IMR-90 (cell line): Measurements from ENCODE around the gene LDLRAD3. TPM values are rescaled to one million over a fixed set of nuclear protein-coding genes. Genes with fewer than 3 reads are reported as not detected.

Experiments
- ATAC-seq: fragments of 200-7000 bp; cut with Tn5 transposase; 2 replicates; pipeline ENCODE4 v1.9.1; 2020; ENCODE audit warnings: low read depth, mild to moderate bottlenecking, moderate library complexity
- BruUV-seq: library from RNA; stranded (reverse); fragments of 400-500 nt; replicated peaks from 2 replicates; lab custom pipeline; 2021; lab: Mats Ljungman, UMichigan
- CTCF ChIA-PET: fragments of 300-600 bp; formaldehyde crosslinking; extraction: SDS; loops from one replicate; lab custom pipeline; 2021; ENCODE audit warnings: antibody characterized with exemption; lab: Yijun Ruan, JAX
- POLR2A ChIA-PET: fragments of 300-600 bp; sonication (Branson Sonifier 250); formaldehyde crosslinking; loops from one replicate; lab custom pipeline; 2022; ENCODE audit warnings: antibody characterized with exemption; ENCODE audit not compliant: unreplicated experiment; lab: Charles Lee
- DNase-seq: peaks from one replicate; pipeline ENCODE4 v3.0.0; 2013
- H2AFZ ChIP-seq: replicated peaks from 2 replicates; pipeline ENCODE3; 2013; ENCODE audit warnings: low read length, mild to moderate bottlenecking; ENCODE audit not compliant: poor library complexity
- H2AK5ac ChIP-seq: 2 replicates; pipeline ENCODE4 v1.6.1; 2013; ENCODE audit warnings: low read depth, low read length, inconsistent platforms
- H2AK9ac ChIP-seq: replicated peaks from 2 replicates; pipeline ENCODE3; 2013; ENCODE audit warnings: mild to moderate bottlenecking, low read depth, low read length, moderate library complexity; ENCODE audit not compliant: poor library complexity
- H2BK120ac ChIP-seq: 2 replicates; pipeline ENCODE4 v1.6.1; 2013; ENCODE audit warnings: low read depth, low read length, inconsistent platforms
- H2BK15ac ChIP-seq: 3 replicates; pipeline ENCODE4 v1.6.1; 2013; ENCODE audit warnings: low read depth, low read length, inconsistent platforms
- H2BK20ac ChIP-seq: 2 replicates; pipeline ENCODE4 v1.6.1; 2013; ENCODE audit warnings: low read depth, mild to moderate bottlenecking, inconsistent platforms, low read length, moderate library complexity
- H2BK5ac ChIP-seq: 2 replicates; pipeline ENCODE4 v1.6.1; 2013; ENCODE audit warnings: mild to moderate bottlenecking, low read depth, low read length, inconsistent platforms; ENCODE audit not compliant: poor library complexity, severe bottlenecking
- H3K14ac ChIP-seq: replicated peaks from 2 replicates; pipeline ENCODE4 v1.6.1; 2013; ENCODE audit warnings: low read depth, low read length, inconsistent platforms
- H3K18ac ChIP-seq: 2 replicates; pipeline ENCODE4 v1.6.1; 2013; ENCODE audit warnings: low read depth, low read length, control low read depth
- H3K23ac ChIP-seq: 2 replicates; pipeline ENCODE4 v1.6.1; 2013; ENCODE audit warnings: low read depth, low read length, inconsistent platforms
- H3K27ac ChIP-seq: 2 replicates; pipeline ENCODE4 v1.5.1; 2013; ENCODE audit warnings: mild to moderate bottlenecking, control low read depth, low read length; ENCODE audit not compliant: insufficient read depth
- H3K27me3 ChIP-seq: 2 replicates; pipeline ENCODE4 v1.6.1; 2013; ENCODE audit warnings: low read length; ENCODE audit not compliant: control insufficient read depth, insufficient read depth
- H3K36me3 ChIP-seq: 2 replicates; pipeline ENCODE4 v1.6.1; 2013; ENCODE audit warnings: low read length, mixed read lengths; ENCODE audit not compliant: control insufficient read depth, insufficient read depth
- H3K4ac ChIP-seq: 2 replicates; pipeline ENCODE4 v1.6.1; 2013; ENCODE audit warnings: low read depth, low read length, inconsistent platforms
- H3K4me1 ChIP-seq: 2 replicates; pipeline ENCODE4 v1.6.1; 2013; ENCODE audit warnings: low read length, mixed read lengths; ENCODE audit not compliant: control insufficient read depth, insufficient read depth
- H3K4me2 ChIP-seq: 2 replicates; pipeline ENCODE4 v1.6.1; 2013; ENCODE audit warnings: low read depth, mild to moderate bottlenecking, control low read depth, low read length, moderate library complexity
- H3K4me3 ChIP-seq: 2 replicates; pipeline ENCODE4 v1.5.1; 2013; ENCODE audit warnings: low read depth, mild to moderate bottlenecking, control low read depth, low read length, moderate library complexity; ENCODE audit not compliant: insufficient read depth
- H3K56ac ChIP-seq: 2 replicates; pipeline ENCODE4 v1.6.1; 2013; ENCODE audit warnings: low read length, inconsistent platforms; ENCODE audit not compliant: insufficient read depth; ENCODE audit errors: extremely low read depth
- H3K79me1 ChIP-seq, 2 experiments: 2 replicates each; pipeline ENCODE4 v1.6.1; 2013; ENCODE audit warnings: low read length in 2 of 2, inconsistent platforms in 1 of 2, low read depth in 1 of 2
- H3K9ac ChIP-seq: 2 replicates; pipeline ENCODE4 v1.6.1; 2013; ENCODE audit warnings: low read depth, low read length, control low read depth
- H3K9me1 ChIP-seq: 2 replicates; pipeline ENCODE4 v1.6.1; 2013; ENCODE audit warnings: low read length, inconsistent platforms; ENCODE audit not compliant: insufficient read depth
- H3K9me3 ChIP-seq: 2 replicates; pipeline ENCODE4 v1.6.1; 2013; ENCODE audit warnings: low read length; ENCODE audit not compliant: control insufficient read depth, insufficient read depth
- H4K20me1 ChIP-seq: 2 replicates; pipeline ENCODE4 v1.6.1; 2013; ENCODE audit warnings: low read length, inconsistent platforms; ENCODE audit not compliant: insufficient read depth
- H4K5ac ChIP-seq: 2 replicates; pipeline ENCODE4 v1.6.1; 2013; ENCODE audit warnings: mild to moderate bottlenecking, low read depth, low read length, control low read depth
- H4K8ac ChIP-seq, 2 experiments: 2 replicates each; pipeline ENCODE4 v1.6.1; 2013; ENCODE audit warnings: low read depth in 2 of 2, low read length in 2 of 2, control low read depth in 1 of 2, inconsistent platforms in 1 of 2
- H4K91ac ChIP-seq: 2 replicates; pipeline ENCODE4 v1.6.1; 2013; ENCODE audit warnings: low read depth, low read length, inconsistent platforms; ENCODE audit not compliant: insufficient read depth
- BHLHE40 ChIP-seq: fragments of 150-350 bp; IDR thresholded peaks from 2 replicates; pipeline ENCODE4 v1.6.1; 2016; ENCODE audit warnings: mild to moderate bottlenecking, low read depth, low read length
- CEBPB ChIP-seq: IDR thresholded peaks from 2 replicates; pipeline ENCODE4 v1.6.1; 2012; ENCODE audit warnings: low read depth, low read length, improper control_type of control experiment
- CHD1 ChIP-seq: IDR thresholded peaks from 2 replicates; pipeline ENCODE4 v1.6.1; 2012; ENCODE audit warnings: low read depth, low read length, improper control_type of control experiment
- FOS ChIP-seq: fragments of 150-350 bp; IDR thresholded peaks from 2 replicates; pipeline ENCODE4 v1.6.1; 2016; ENCODE audit warnings: low read depth, low read length
- MAFK ChIP-seq: IDR thresholded peaks from 2 replicates; pipeline ENCODE4 v1.6.1; 2012; ENCODE audit warnings: low read depth, low read length, improper control_type of control experiment
- MAZ ChIP-seq: IDR thresholded peaks from 2 replicates; pipeline ENCODE4 v1.6.1; 2012; ENCODE audit warnings: low read depth, mild to moderate bottlenecking, low read length, improper control_type of control experiment, moderate library complexity, borderline replicate concordance
- MXI1 ChIP-seq: IDR thresholded peaks from 2 replicates; pipeline ENCODE4 v1.6.1; 2012; ENCODE audit warnings: low read depth, mild to moderate bottlenecking, low read length, moderate library complexity, borderline replicate concordance
- NFE2L2 ChIP-seq: fragments of 150-350 bp; IDR thresholded peaks from 2 replicates; pipeline ENCODE4 v1.6.1; 2016; ENCODE audit warnings: low read depth, mild to moderate bottlenecking, low read length
- POLR2A ChIP-seq: IDR thresholded peaks from 2 replicates; pipeline ENCODE4 v1.6.1; 2012; ENCODE audit warnings: mild to moderate bottlenecking, low read depth, low read length
- RAD21 ChIP-seq: IDR thresholded peaks from 2 replicates; pipeline ENCODE4 v1.6.1; 2012; ENCODE audit warnings: low read length, improper control_type of control experiment
- RCOR1 ChIP-seq: IDR thresholded peaks from 2 replicates; pipeline ENCODE4 v1.6.1; 2012; ENCODE audit warnings: mild to moderate bottlenecking, low read length, improper control_type of control experiment; ENCODE audit not compliant: insufficient replicate concordance
- RFX5 ChIP-seq: IDR thresholded peaks from 2 replicates; pipeline ENCODE4 v1.8.0; 2012; ENCODE audit warnings: low read depth, mild to moderate bottlenecking, low read length, moderate library complexity
- SMC3 ChIP-seq: fragments of 150-350 bp; IDR thresholded peaks from 2 replicates; pipeline ENCODE4 v1.6.1; 2016; ENCODE audit warnings: low read depth, mild to moderate bottlenecking, antibody characterized with exemption, low read length, moderate library complexity
- WGBS, 2 experiments: methylation state at CpG; one replicate each; pipeline versions ENCODE4 v1.1.5 to v1.1.7; 2013; ENCODE audit warnings: missing lambda C conversion rate in 2 of 2; ENCODE audit not compliant: insufficient read length in 1 of 2; ENCODE audit errors: extremely low coverage in 2 of 2; 5-methylcytosine and 5-hydroxymethylcytosine counted together
- dilution Hi-C: fragments of 300-500 bp; cut with HindIII; formaldehyde crosslinking; loops from one replicate; pipeline ENCODE4 v1.14.3; 2018; ENCODE audit warnings: low sequenced_read_pairs; ENCODE audit not compliant: unreplicated experiment
- in situ Hi-C: fragments of 300-500 bp; cut with MboI; formaldehyde crosslinking; loops from 3 replicates; pipeline ENCODE4 v1.14.3; 2019; ENCODE audit warnings: low sequenced_read_pairs, inconsistent platforms, mixed read lengths
- intact Hi-C: fragments of 100-400 bp; cut with micrococcal nuclease; formaldehyde crosslinking; loops from 2 replicates; pipeline ENCODE4 v1.10.0; 2022
- polyA plus RNA-seq, 3 experiments: library from polyadenylated mRNA; depleted of rRNA; stranded (reverse); fragments of >200 nt; gene quantifications; 2 replicates each; pipeline ENCODE4 v1.2.3, GENCODE V29; 2012; ENCODE audit warnings: low replicate concordance in 1 of 3
- total RNA-seq: library from RNA; depleted of rRNA; stranded (reverse); fragments of >200 nt; gene quantifications from 2 replicates; pipeline ENCODE4 v1.2.3, GENCODE V29; 2012
- TF ChIP-seq, protein P1 (sequence below): conservative IDR thresholded peaks from 2 replicates; pipeline ENCODE4 v1.5.1; 2012; ENCODE audit warnings: mild to moderate bottlenecking, low read depth, low read length, improper control_type of control experiment
- TF ChIP-seq, protein P2 (sequence below): fragments of 150-350 bp; IDR thresholded peaks from 2 replicates; pipeline ENCODE4 v1.6.1; 2017; ENCODE audit warnings: mild to moderate bottlenecking, antibody characterized with exemption, low read length, low read depth
- TF ChIP-seq, protein P3 (sequence below): fragments of 150-350 bp; IDR thresholded peaks from 2 replicates; pipeline ENCODE4 v1.6.1; 2016; ENCODE audit warnings: low read depth, mild to moderate bottlenecking, low read length, moderate library complexity, borderline replicate concordance

Gene LDLRAD3
- total and polyA plus RNA-seq, 2 of the 4 experiments (the other 2 are of a cell fraction), result 2.7 to 6.4 TPM

DNA sequence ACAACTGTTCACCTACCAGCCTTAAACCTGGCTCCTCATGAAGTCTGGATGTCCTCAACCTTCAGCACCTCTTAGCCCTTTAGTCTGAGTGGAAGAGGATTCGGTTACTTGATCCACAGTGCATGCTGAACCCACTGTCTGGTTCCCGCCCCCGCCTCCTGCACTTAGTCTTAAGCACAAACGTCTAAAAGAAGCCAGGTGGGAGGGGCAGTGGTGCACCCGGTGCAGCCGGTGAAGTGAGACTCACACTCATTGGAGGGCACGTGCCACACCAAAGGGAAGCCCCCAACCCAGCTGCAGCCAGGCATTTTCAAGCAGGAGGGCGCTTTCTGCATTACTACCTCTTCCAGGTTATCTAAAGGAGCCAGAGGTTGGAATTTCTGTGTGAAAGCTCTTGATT lies 198.6 kb downstream of the LDLRAD3 start:
- Histone ChIP-seq H3K9me1 (no peaks in the 10 kb centered on the region), H3K9me3 (no peaks in the 10 kb centered on the region), H3K23ac (no peak overlapping the region), H4K91ac (no peak overlapping the region), H2BK5ac (no peak overlapping the region), H2AK5ac (no peak overlapping the region), H2AFZ (no peak overlapping the region), H4K5ac (no peak overlapping the region), H3K79me1 (no peaks in the 10 kb centered on the region), H3K4me1 (no peaks in the 10 kb centered on the region), H4K20me1 (no peaks in the 10 kb centered on the region), H3K4ac (no peak overlapping the region), H3K14ac (no peak overlapping the region), H2BK120ac (no peak overlapping the region), H2AK9ac (no peak overlapping the region), H3K27ac (no peak overlapping the region), H3K56ac (no peak overlapping the region), H3K18ac (no peak overlapping the region), H2BK20ac (no peak overlapping the region), H2BK15ac (no peak overlapping the region), H3K9ac (no peak overlapping the region), H3K4me2 (no peak overlapping the region), H3K4me3 (no peak overlapping the region), H3K36me3 (no peaks in the 10 kb centered on the region), H4K8ac (no peak overlapping the region), H3K27me3 (no peaks in the 10 kb centered on the region)
- ATAC-seq (no peak), DNase-seq (no peak)
- BruUV-seq, result no TSS peak
- dilution Hi-C loops, result no loop called here
- intact Hi-C loops, result no loop called here
- 70% methylated on average over 3 of the region's 8 CpGs; no CpG with 5 or more reads in 1 of the 2 experiments for WGBS, 2 experiments
- ChIA-PET CTCF (interaction anchor here (0.6 to 2.1 kb wide), 2 partner anchors 11 to 1580 kb away, joined by 3 to 7 read pairs; no protein-coding TSS in a partner anchor), POLR2A (no interaction called here)
- in situ Hi-C loops, result no loop called here
- TF ChIP-seq CEBPB (no peak), MXI1 (no peak), RAD21 (no peak), SMC3 (no peak), MAZ (no peak), RCOR1 (no peak), RFX5 (no peak), MAFK (no peak), CHD1 (no peak), FOS (no peak), BHLHE40 (no peak), NFE2L2 (no peak), POLR2A (no peak)
- TF ChIP-seq, protein P1, sequence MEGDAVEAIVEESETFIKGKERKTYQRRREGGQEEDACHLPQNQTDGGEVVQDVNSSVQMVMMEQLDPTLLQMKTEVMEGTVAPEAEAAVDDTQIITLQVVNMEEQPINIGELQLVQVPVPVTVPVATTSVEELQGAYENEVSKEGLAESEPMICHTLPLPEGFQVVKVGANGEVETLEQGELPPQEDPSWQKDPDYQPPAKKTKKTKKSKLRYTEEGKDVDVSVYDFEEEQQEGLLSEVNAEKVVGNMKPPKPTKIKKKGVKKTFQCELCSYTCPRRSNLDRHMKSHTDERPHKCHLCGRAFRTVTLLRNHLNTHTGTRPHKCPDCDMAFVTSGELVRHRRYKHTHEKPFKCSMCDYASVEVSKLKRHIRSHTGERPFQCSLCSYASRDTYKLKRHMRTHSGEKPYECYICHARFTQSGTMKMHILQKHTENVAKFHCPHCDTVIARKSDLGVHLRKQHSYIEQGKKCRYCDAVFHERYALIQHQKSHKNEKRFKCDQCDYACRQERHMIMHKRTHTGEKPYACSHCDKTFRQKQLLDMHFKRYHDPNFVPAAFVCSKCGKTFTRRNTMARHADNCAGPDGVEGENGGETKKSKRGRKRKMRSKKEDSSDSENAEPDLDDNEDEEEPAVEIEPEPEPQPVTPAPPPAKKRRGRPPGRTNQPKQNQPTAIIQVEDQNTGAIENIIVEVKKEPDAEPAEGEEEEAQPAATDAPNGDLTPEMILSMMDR, result no peak
- TF ChIP-seq, protein P2, sequence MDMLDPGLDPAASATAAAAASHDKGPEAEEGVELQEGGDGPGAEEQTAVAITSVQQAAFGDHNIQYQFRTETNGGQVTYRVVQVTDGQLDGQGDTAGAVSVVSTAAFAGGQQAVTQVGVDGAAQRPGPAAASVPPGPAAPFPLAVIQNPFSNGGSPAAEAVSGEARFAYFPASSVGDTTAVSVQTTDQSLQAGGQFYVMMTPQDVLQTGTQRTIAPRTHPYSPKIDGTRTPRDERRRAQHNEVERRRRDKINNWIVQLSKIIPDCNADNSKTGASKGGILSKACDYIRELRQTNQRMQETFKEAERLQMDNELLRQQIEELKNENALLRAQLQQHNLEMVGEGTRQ, result no peak
- TF ChIP-seq, protein P3, sequence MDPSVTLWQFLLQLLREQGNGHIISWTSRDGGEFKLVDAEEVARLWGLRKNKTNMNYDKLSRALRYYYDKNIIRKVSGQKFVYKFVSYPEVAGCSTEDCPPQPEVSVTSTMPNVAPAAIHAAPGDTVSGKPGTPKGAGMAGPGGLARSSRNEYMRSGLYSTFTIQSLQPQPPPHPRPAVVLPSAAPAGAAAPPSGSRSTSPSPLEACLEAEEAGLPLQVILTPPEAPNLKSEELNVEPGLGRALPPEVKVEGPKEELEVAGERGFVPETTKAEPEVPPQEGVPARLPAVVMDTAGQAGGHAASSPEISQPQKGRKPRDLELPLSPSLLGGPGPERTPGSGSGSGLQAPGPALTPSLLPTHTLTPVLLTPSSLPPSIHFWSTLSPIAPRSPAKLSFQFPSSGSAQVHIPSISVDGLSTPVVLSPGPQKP, result no peak
